PC-9 (cell line): ENCODE data around the gene DMKN. TPM values are rescaled to one million over a fixed set of nuclear protein-coding genes. Genes with fewer than 3 reads are reported as not detected.

Experiments
- BruUV-seq: library from RNA; stranded (reverse); fragments of 400-500 nt; replicated peaks from 2 replicates; lab custom pipeline; 2021; lab: Mats Ljungman, UMichigan
- CTCF ChIA-PET: fragments of 300-600 bp; sonication (Branson Sonifier 250); formaldehyde crosslinking; loops from one replicate; lab custom pipeline; 2022; ENCODE audit warnings: antibody characterized with exemption; lab: Charles Lee
- POLR2A ChIA-PET: fragments of 300-600 bp; sonication (Branson Sonifier 250); formaldehyde crosslinking; loops from one replicate; lab custom pipeline; 2022; ENCODE audit warnings: antibody characterized with exemption; ENCODE audit not compliant: unreplicated experiment; lab: Charles Lee
- DNase-seq, 2 experiments: peaks; one replicate each; pipeline versions ENCODE4 v3.0.0 to v3.0.0-alpha.2; 2015 to 2022; ENCODE audit warnings: mixed read lengths in 1 of 2
- H2AFZ ChIP-seq: fragments of 200-600 bp; sonication (generic); 2 replicates; pipeline ENCODE4 v1.8.1; 2017; ENCODE audit warnings: antibody characterized with exemption
- H3F3A ChIP-seq: fragments of 200-600 bp; sonication (generic); 2 replicates; pipeline ENCODE4 v1.8.1; 2017; ENCODE audit warnings: antibody characterized with exemption, mild to moderate bottlenecking, low read depth; ENCODE audit not compliant: insufficient read depth
- H3K27ac ChIP-seq: fragments of 200-600 bp; sonication (generic); 2 replicates; pipeline ENCODE4 v1.6.1; 2016; ENCODE audit warnings: mixed run types
- H3K27me3 ChIP-seq: fragments of 200-600 bp; sonication (generic); 2 replicates; pipeline ENCODE4 v1.6.1; 2016; ENCODE audit warnings: low read depth, mixed run types; ENCODE audit not compliant: insufficient read depth
- H3K36me3 ChIP-seq: fragments of 200-600 bp; sonication (generic); 2 replicates; pipeline ENCODE4 v1.6.1; 2016; ENCODE audit warnings: low read depth, mixed run types
- H3K4me1 ChIP-seq: fragments of 200-600 bp; sonication (generic); replicated peaks from 2 replicates; pipeline ENCODE4 v1.6.1; 2016; ENCODE audit warnings: mixed run types; ENCODE audit not compliant: insufficient read depth
- H3K4me2 ChIP-seq: fragments of 200-600 bp; sonication (generic); 2 replicates; pipeline ENCODE4 v1.6.1; 2017; ENCODE audit warnings: mixed run types
- H3K4me3 ChIP-seq: fragments of 200-600 bp; sonication (generic); 2 replicates; pipeline ENCODE4 v1.6.1; 2016; ENCODE audit warnings: mixed run types
- H3K79me2 ChIP-seq: fragments of 200-600 bp; sonication (generic); 2 replicates; pipeline ENCODE4 v1.6.1; 2017; ENCODE audit warnings: low read depth, mixed run types
- H3K9me2 ChIP-seq: fragments of 200-600 bp; sonication (generic); 2 replicates; pipeline ENCODE4 v1.8.1; 2017; ENCODE audit warnings: mild to moderate bottlenecking; ENCODE audit not compliant: insufficient read depth
- H3K9me3 ChIP-seq: fragments of 200-600 bp; sonication (generic); 2 replicates; pipeline ENCODE4 v1.8.1; 2016; ENCODE audit warnings: low read depth; ENCODE audit not compliant: insufficient read depth
- H4K20me1 ChIP-seq: fragments of 200-600 bp; sonication (generic); 2 replicates; pipeline ENCODE4 v1.8.1; 2017; ENCODE audit not compliant: insufficient read depth
- CTCF ChIP-seq: fragments of 200-600 bp; sonication (generic); conservative IDR thresholded peaks from 2 replicates; pipeline ENCODE4 v1.6.1; 2017; ENCODE audit warnings: mixed run types, antibody characterized with exemption, mild to moderate bottlenecking, moderate library complexity
- EZH2 ChIP-seq: fragments of 200-600 bp; sonication (generic); IDR thresholded peaks from 2 replicates; pipeline ENCODE4 v1.8.0; 2017; ENCODE audit warnings: antibody characterized with exemption, low read depth
- intact Hi-C: fragments of 100-400 bp; cut with micrococcal nuclease; formaldehyde crosslinking; loops from one replicate; pipeline ENCODE4 v1.10.0; 2022; ENCODE audit not compliant: unreplicated experiment
- total RNA-seq: library from RNA; stranded (reverse); gene quantifications from 2 replicates; pipeline ENCODE4 v1.2.3, GENCODE V29; 2021

Gene DMKN
- total RNA-seq, 1 experiment from 2014 or later: 135 TPM

DNA sequence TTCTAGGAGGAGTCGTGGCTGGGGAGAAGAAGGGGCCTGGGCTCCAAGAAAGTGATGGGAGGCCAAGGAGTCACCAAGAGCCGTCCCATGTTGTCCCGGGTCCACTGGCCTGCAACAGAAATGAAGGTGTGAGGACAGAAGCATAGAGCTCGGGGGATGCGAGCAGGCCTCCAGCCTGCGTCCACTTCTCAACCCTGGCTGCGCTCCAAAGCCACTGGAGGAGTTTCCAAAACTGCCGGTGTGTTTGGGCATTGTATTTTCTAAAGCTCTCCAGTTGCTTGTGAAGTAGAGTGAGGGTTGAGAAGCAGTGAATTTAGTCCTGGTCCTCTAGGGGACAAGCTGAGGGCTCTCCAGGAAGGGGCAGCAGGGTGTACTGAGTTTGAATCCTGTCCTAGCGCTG, 52.4 kb downstream of the DMKN start:
- Histone ChIP-seq H2AFZ (no peak overlapping the region), H3K27me3 (no peaks in the 10 kb centered on the region; the same call in 1 of the 2 replicates), H3K9me2 (no peaks in the 10 kb centered on the region), H3F3A (no peaks in the 10 kb centered on the region), H3K36me3 (no peaks in the 10 kb centered on the region), H3K4me1 (no peaks in the 10 kb centered on the region), H4K20me1 (no peaks in the 10 kb centered on the region), H3K9me3 (no peaks in the 10 kb centered on the region), H3K79me2 (no peaks in the 10 kb centered on the region), H3K4me2 (no peak overlapping the region), H3K27ac (no peak overlapping the region), H3K4me3 (no peak overlapping the region)
- ChIA-PET POLR2A (no interaction called here), CTCF (no interaction called here)
- no TSS peak for BruUV-seq
- no peak for TF ChIP-seq EZH2
- no peak for TF ChIP-seq CTCF
- no peak for DNase-seq
- intact Hi-C loops: no loop called here

- intact Hi-C loops: no loop called here
Measured at GRCh38 chr19:35460608-35461007, 52.8 kb downstream of the DMKN start.

GRCh38 chr19:35459414-35460082, 53.9 kb downstream of the DMKN start:
- no peaks in the 10 kb centered on the region for H3K79me2 ChIP-seq
- H3K27me3 ChIP-seq: no peaks in the 10 kb centered on the region; the same call in 1 of the 2 replicates
- H2AFZ ChIP-seq: no peak overlapping the region
- no peak overlapping the region for H3K27ac ChIP-seq
- no peaks in the 10 kb centered on the region for H3K4me1 ChIP-seq
- TF ChIP-seq CTCF (no peak), EZH2 (no peak)
- intact Hi-C loops: no loop called here
- DNase-seq: no peak
- ChIA-PET POLR2A (no interaction called here), CTCF (no interaction called here)
- H4K20me1 ChIP-seq: no peaks in the 10 kb centered on the region
- no peaks in the 10 kb centered on the region for H3K9me3 ChIP-seq
- H3F3A ChIP-seq: no peaks in the 10 kb centered on the region
- H3K4me3 ChIP-seq: no peak overlapping the region
- no peaks in the 10 kb centered on the region for H3K9me2 ChIP-seq
- no peak overlapping the region for H3K4me2 ChIP-seq
- no TSS peak for BruUV-seq
- H3K36me3 ChIP-seq: no peaks in the 10 kb centered on the region

More at GRCh38 chr19:35460608-35461007, 52.8 kb downstream of the DMKN start:
- Histone ChIP-seq H4K20me1 (no peaks in the 10 kb centered on the region), H3K4me1 (no peaks in the 10 kb centered on the region), H3K79me2 (no peaks in the 10 kb centered on the region), H3K4me3 (no peak overlapping the region), H3K27me3 (no peaks in the 10 kb centered on the region; the same call in 1 of the 2 replicates), H3K9me3 (no peaks in the 10 kb centered on the region), H3K27ac (no peak overlapping the region), H2AFZ (no peak overlapping the region), H3K36me3 (no peaks in the 10 kb centered on the region), H3K9me2 (no peaks in the 10 kb centered on the region), H3F3A (no peaks in the 10 kb centered on the region), H3K4me2 (no peak overlapping the region)
- POLR2A ChIA-PET: no interaction called here
- CTCF ChIA-PET: no interaction called here
- DNase-seq: no peak
- no TSS peak for BruUV-seq
- no peak for TF ChIP-seq CTCF
- TF ChIP-seq EZH2: no peak
